Measurements from ENCODE around the gene MSRB3. TPM values are rescaled to one million over a fixed set of nuclear protein-coding genes. Genes with fewer than 3 reads are reported as not detected.

Gene MSRB3
- total and polyA plus RNA-seq, 2 of the 8 experiments (the other 6 are each of a cell fraction or from before 2014, with no cell fraction given): 0.32 to 1.2 TPM

GRCh38 chr12:65263777-65264176, 14.7 kb upstream of the MSRB3 start:
- Histone ChIP-seq H4K8ac (ENCODE audit: extremely low read depth, insufficient read depth, low read length) (no peak overlapping the region), H4K91ac (replicated peaks; ENCODE audit: insufficient read length, low read length) (no peak overlapping the region)
- POLR2A ChIA-PET (ENCODE audit: partially characterized antibody): no interaction called here

More at GRCh38 chr12:65263777-65264176, 14.7 kb upstream of the MSRB3 start:
- H3K9me3 ChIP-seq (ENCODE audit: insufficient read depth in 2 of 2, low read depth in 1 of 2, low read length in 1 of 2): no peaks in the 10 kb centered on the region
- H2BK20ac ChIP-seq (ENCODE audit: low read length): no peak overlapping the region
- H3K4me2 ChIP-seq (ENCODE audit: insufficient read depth in 1 of 2, low read depth in 2 of 2, low read length in 2 of 2): no peak overlapping the region
- no peak overlapping the region for H3K56ac ChIP-seq (replicated peaks; ENCODE audit: insufficient read length, low read depth, low read length)
- H2BK12ac ChIP-seq (ENCODE audit: low read depth, low read length): no peak overlapping the region
- H2BK5ac ChIP-seq (ENCODE audit: low read depth, low read length): no peak overlapping the region
- no peak for DNase-seq (ENCODE audit: low read depth in 1 of 2, low spot score in 2 of 2)
- H2AK5ac ChIP-seq (ENCODE audit: low read depth, low read length): no peak overlapping the region
- WGBS, 2 experiments (ENCODE audit: extremely low coverage in 1 of 2, insufficient coverage in 1 of 2, insufficient read length in 1 of 2, insufficient replicate concordance in 2 of 2, low coverage in 1 of 2, low lambda C conversion rate in 2 of 2, missing lambda C conversion rate in 1 of 2): 95% methylated on average over 4 of the region's 4 CpGs; no CpG with 5 or more reads in 1 of the 2 experiments
- no peak overlapping the region for H3K4me3 ChIP-seq (ENCODE audit: extremely low read depth in 1 of 4, insufficient read depth in 2 of 4, low read depth in 3 of 4, low read length in 4 of 4)
- H3K18ac ChIP-seq (ENCODE audit: extremely low read depth, low read length): no peak overlapping the region
- H2BK15ac ChIP-seq (ENCODE audit: low read length): no peak overlapping the region
- no peaks in the 10 kb centered on the region for H3K27me3 ChIP-seq (replicated peaks in 1 of 4; ENCODE audit: control insufficient read depth in 3 of 4, extremely low read depth in 1 of 4, insufficient read depth in 3 of 4, low read length in 3 of 4)
- no peaks in the 10 kb centered on the region for H3K4me1 ChIP-seq (replicated peaks in 1 of 4; ENCODE audit: control insufficient read depth in 3 of 4, insufficient read depth in 4 of 4, low read length in 3 of 4)
- H4K5ac ChIP-seq (ENCODE audit: insufficient read length, low read depth, low read length): no peak overlapping the region
- H3K23me2 ChIP-seq (ENCODE audit: low read depth, low read length): no peaks in the 10 kb centered on the region; the same call in 1 of the 2 replicates
- no peak overlapping the region for H2AFZ ChIP-seq (ENCODE audit: low read length)
- no peak overlapping the region for H3K4ac ChIP-seq (replicated peaks; ENCODE audit: insufficient read length, low read depth, low read length)
- H3K23ac ChIP-seq (ENCODE audit: insufficient read length): no peak overlapping the region
- H3K9ac ChIP-seq (replicated peaks in 1 of 4; ENCODE audit: extremely low read depth in 1 of 4, low read depth in 3 of 4, low read length in 3 of 4): no peak overlapping the region
- no peaks in the 10 kb centered on the region for H3K79me2 ChIP-seq (ENCODE audit: control insufficient read depth in 1 of 2, insufficient read depth in 2 of 2, low read length in 2 of 2)
- no peaks in the 10 kb centered on the region for H3K79me1 ChIP-seq (ENCODE audit: low read depth, low read length)
- H2BK120ac ChIP-seq (replicated peaks; ENCODE audit: low read depth, low read length): no peak overlapping the region
- CTCF ChIA-PET (ENCODE audit: partially characterized antibody): no interaction called here
- no peak for TF ChIP-seq GTF2F1 (IDR thresholded peaks at IDR 0.05; ENCODE audit: borderline replicate concordance, low read depth, low read length)
- peak; percentile 80 for TF ChIP-seq CEBPB (IDR thresholded peaks at IDR 0.05; ENCODE audit: low read depth, low read length)
- H3K36me3 ChIP-seq (ENCODE audit: control insufficient read depth in 2 of 4, insufficient read depth in 4 of 4, low read length in 3 of 4): no peaks in the 10 kb centered on the region
- H3K14ac ChIP-seq (ENCODE audit: insufficient read length): no peak overlapping the region
- no peaks in the 10 kb centered on the region for H4K20me1 ChIP-seq (replicated peaks in 1 of 2; ENCODE audit: control insufficient read depth in 1 of 2, insufficient read depth in 2 of 2, low read length in 2 of 2)
- no peak for FAIRE-seq
- no peak overlapping the region for H3K27ac ChIP-seq (ENCODE audit: low read depth, low read length)
